ENCODE measurements around the gene VCX. TPM values are rescaled to one million over a fixed set of nuclear protein-coding genes. Genes with fewer than 3 reads are reported as not detected.
"Not testable (repeated sequence)": the region's sequence is repeated elsewhere in the genome, so short reads cannot be mapped to it uniquely, and the experiment has no call there.

Gene VCX
- total RNA-seq: 0.41 TPM in 1 of 3 replicates, not detected in the others

- H3K4me1 Mint-ChIP-seq; H3K36me3 Mint-ChIP-seq; H3K9me3 Mint-ChIP-seq; H3K27me3 Mint-ChIP-seq (ENCODE audit: low read depth); DNase-seq (ENCODE audit: low spot score in 2 of 2, unreplicated experiment in 2 of 2); H3K4me3 Mint-ChIP-seq; H3K27ac Mint-ChIP-seq: not testable (repeated sequence)
Observed at GRCh38 chrX:7842871-7843270, at the start of gene VCX. VCX (plus strand) TSS chrX:7843171; CDS start chrX:7843204, 33 bp downstream.

GRCh38 chrX:7798327-7798726 lies 44.6 kb upstream of the VCX start:
- no peak overlapping the region for H3K4me3 Mint-ChIP-seq
- H3K36me3 Mint-ChIP-seq: no peaks in the 10 kb centered on the region
- H3K4me1 Mint-ChIP-seq: no peaks in the 10 kb centered on the region
- no peak overlapping the region for H3K27ac Mint-ChIP-seq
- peaks cover 13% of the 10 kb centered on the region for H3K9me3 Mint-ChIP-seq
- DNase-seq (ENCODE audit: low spot score in 2 of 2, unreplicated experiment in 2 of 2): no peak
- TF ChIP-seq CTCF (IDR thresholded peaks at IDR 0.05; ENCODE audit: unreplicated experiment): no peak
- peaks cover 6% of the 10 kb centered on the region for H3K27me3 Mint-ChIP-seq (ENCODE audit: low read depth)

GRCh38 chrX:7801711-7802110 lies 41.3 kb upstream of the VCX start:
- Mint-ChIP-seq H3K27ac (no peak overlapping the region), H3K4me1 (no peaks in the 10 kb centered on the region), H3K27me3 (ENCODE audit: low read depth) (peaks cover 4% of the 10 kb centered on the region), H3K9me3 (peaks cover 13% of the 10 kb centered on the region), H3K36me3 (no peaks in the 10 kb centered on the region), H3K4me3 (no peak overlapping the region)
- no peak for DNase-seq (ENCODE audit: low spot score in 2 of 2, unreplicated experiment in 2 of 2)
- TF ChIP-seq CTCF (IDR thresholded peaks at IDR 0.05; ENCODE audit: unreplicated experiment): no peak

- Mint-ChIP-seq H3K9me3 (peaks cover 16% of the 10 kb centered on the region), H3K4me3 (no peak overlapping the region), H3K27me3 (ENCODE audit: low read depth) (peaks cover 6% of the 10 kb centered on the region), H3K36me3 (no peaks in the 10 kb centered on the region), H3K4me1 (no peaks in the 10 kb centered on the region), H3K27ac (no peak overlapping the region)
- TF ChIP-seq CTCF (IDR thresholded peaks at IDR 0.05; ENCODE audit: unreplicated experiment): no peak
- no peak for DNase-seq (ENCODE audit: low spot score in 2 of 2, unreplicated experiment in 2 of 2)
Observed at GRCh38 chrX:7815166-7815805, 27.7 kb upstream of the VCX start.

- peaks cover 14% of the 10 kb centered on the region for H3K27me3 Mint-ChIP-seq (ENCODE audit: low read depth)
- H3K27ac Mint-ChIP-seq: no peak overlapping the region
- no peaks in the 10 kb centered on the region for H3K36me3 Mint-ChIP-seq
- H3K4me3 Mint-ChIP-seq: no peak overlapping the region
- DNase-seq (ENCODE audit: low spot score in 2 of 2, unreplicated experiment in 2 of 2): no peak
- H3K4me1 Mint-ChIP-seq: no peaks in the 10 kb centered on the region
- TF ChIP-seq CTCF (IDR thresholded peaks at IDR 0.05; ENCODE audit: unreplicated experiment): no peak
- H3K9me3 Mint-ChIP-seq: no peaks in the 10 kb centered on the region
Observed at GRCh38 chrX:7828594-7828993, 14.4 kb upstream of the VCX start.

- Mint-ChIP-seq H3K4me3 (no peak overlapping the region), H3K36me3 (no peaks in the 10 kb centered on the region), H3K9me3 (no peaks in the 10 kb centered on the region), H3K27me3 (ENCODE audit: low read depth) (peaks cover 2% of the 10 kb centered on the region), H3K27ac (no peak overlapping the region), H3K4me1 (no peaks in the 10 kb centered on the region)
- no peak for TF ChIP-seq CTCF (IDR thresholded peaks at IDR 0.05; ENCODE audit: unreplicated experiment)
- no peak for DNase-seq (ENCODE audit: low spot score in 2 of 2, unreplicated experiment in 2 of 2)
Observed at GRCh38 chrX:7841084-7841805, 1.7 kb upstream of the VCX start.

All from mesothelial cell of epicardium (in vitro differentiated cells).